Calu3 (cell line): ENCODE measurements around the gene AKAP13. TPM values are rescaled to one million over a fixed set of nuclear protein-coding genes. Genes with fewer than 3 reads are reported as not detected.

Experiments
- BruUV-seq: library from RNA; stranded (reverse); fragments of 400-500 nt; replicated peaks from 2 replicates; lab custom pipeline; 2021; lab: Mats Ljungman, UMichigan
- CTCF ChIA-PET: fragments of 300-600 bp; sonication (Branson Sonifier 250); formaldehyde crosslinking; loops from one replicate; lab custom pipeline; 2022; ENCODE audit warnings: antibody characterized with exemption; lab: Charles Lee
- DNase-seq: peaks from one replicate; pipeline ENCODE4 v3.0.0; 2022
- H3K27ac Mint-ChIP-seq: one replicate; pipeline ENCODE4 v1.8.0; 2022; ENCODE audit warnings: mixed read lengths; ENCODE audit not compliant: unreplicated experiment
- H3K27me3 Mint-ChIP-seq: one replicate; pipeline ENCODE4 v1.8.0; 2022; ENCODE audit warnings: mixed read lengths; ENCODE audit not compliant: unreplicated experiment
- H3K36me3 Mint-ChIP-seq: one replicate; pipeline ENCODE4 v1.8.0; 2022; ENCODE audit warnings: mild to moderate bottlenecking, moderate library complexity, mixed read lengths; ENCODE audit not compliant: insufficient read depth, unreplicated experiment
- H3K4me1 Mint-ChIP-seq: one replicate; pipeline ENCODE4 v1.8.0; 2022; ENCODE audit warnings: mild to moderate bottlenecking, low read depth, mixed read lengths; ENCODE audit not compliant: unreplicated experiment
- H3K4me3 Mint-ChIP-seq: one replicate; pipeline ENCODE4 v1.8.0; 2022; ENCODE audit warnings: mild to moderate bottlenecking, low read depth, moderate library complexity, mixed read lengths; ENCODE audit not compliant: unreplicated experiment
- H3K9me3 Mint-ChIP-seq: one replicate; pipeline ENCODE4 v1.8.0; 2022; ENCODE audit warnings: low read depth, mixed read lengths; ENCODE audit not compliant: unreplicated experiment
- CTCF ChIP-seq: fragments of 200-600 bp; IDR thresholded peaks from one replicate; pipeline ENCODE4 v1.8.0; 2022; ENCODE audit warnings: antibody characterized with exemption; ENCODE audit not compliant: unreplicated experiment
- intact Hi-C: fragments of 100-400 bp; cut with micrococcal nuclease; formaldehyde crosslinking; loops from one replicate; pipeline ENCODE4 v1.10.0; 2022; ENCODE audit not compliant: unreplicated experiment
- total RNA-seq: library from RNA; stranded (reverse); gene quantifications from 2 replicates; pipeline ENCODE4 v1.2.3, GENCODE V29; 2022

Gene AKAP13
- total RNA-seq, 1 experiment from 2014 or later = 145 TPM

GRCh38 chr15:85685356-85685755 is 305.0 kb downstream of the AKAP13 start:
- TF ChIP-seq CTCF = no peak
- no peak for DNase-seq
- H3K27me3 Mint-ChIP-seq = no peaks in the 10 kb centered on the region
- H3K4me1 Mint-ChIP-seq = no peaks in the 10 kb centered on the region
- H3K9me3 Mint-ChIP-seq = no peaks in the 10 kb centered on the region
- peaks cover 29% of the 10 kb centered on the region for H3K36me3 Mint-ChIP-seq
- CTCF ChIA-PET = no interaction called here
- no peak overlapping the region for H3K4me3 Mint-ChIP-seq
- intact Hi-C loops = no loop called here
- no peak overlapping the region for H3K27ac Mint-ChIP-seq
- BruUV-seq = no TSS peak

- no peak for TF ChIP-seq CTCF
- DNase-seq = no peak
- Mint-ChIP-seq H3K27me3 (no peaks in the 10 kb centered on the region), H3K27ac (no peak overlapping the region), H3K9me3 (no peaks in the 10 kb centered on the region), H3K4me3 (no peak overlapping the region), H3K4me1 (no peaks in the 10 kb centered on the region), H3K36me3 (peaks cover 36% of the 10 kb centered on the region)
- CTCF ChIA-PET = interaction anchor here (0.6 kb wide), 2 partner anchors 56 to 396 kb away, joined by 4 to 8 read pairs; no protein-coding TSS in a partner anchor
- intact Hi-C loops = no loop called here
- no TSS peak for BruUV-seq
Measured at GRCh38 chr15:85687329-85687728, 306.9 kb downstream of the AKAP13 start.

GRCh38 chr15:85688711-85689110 is 308.3 kb downstream of the AKAP13 start:
- no peaks in the 10 kb centered on the region for H3K4me1 Mint-ChIP-seq
- TF ChIP-seq CTCF = no peak
- no TSS peak for BruUV-seq
- CTCF ChIA-PET = no interaction called here
- no peaks in the 10 kb centered on the region for H3K9me3 Mint-ChIP-seq
- no peaks in the 10 kb centered on the region for H3K27me3 Mint-ChIP-seq
- no peak overlapping the region for H3K4me3 Mint-ChIP-seq
- DNase-seq = no peak
- intact Hi-C loops = no loop called here
- H3K36me3 Mint-ChIP-seq = peaks cover 24% of the 10 kb centered on the region
- H3K27ac Mint-ChIP-seq = no peak overlapping the region

- no peak for TF ChIP-seq CTCF
- no TSS peak for BruUV-seq
- no peaks in the 10 kb centered on the region for H3K4me1 Mint-ChIP-seq
- H3K27ac Mint-ChIP-seq = no peak overlapping the region
- DNase-seq = no peak
- intact Hi-C loops = no loop called here
- no peaks in the 10 kb centered on the region for H3K9me3 Mint-ChIP-seq
- H3K27me3 Mint-ChIP-seq = no peaks in the 10 kb centered on the region
- CTCF ChIA-PET = no interaction called here
- H3K4me3 Mint-ChIP-seq = no peak overlapping the region
- H3K36me3 Mint-ChIP-seq = peaks cover 24% of the 10 kb centered on the region
Measured at GRCh38 chr15:85689729-85690128, 309.3 kb downstream of the AKAP13 start.
